OCI-LY7 (cell line): Measurements from ENCODE around the gene FAM24A. TPM values are rescaled to one million over a fixed set of nuclear protein-coding genes. Genes with fewer than 3 reads are reported as not detected.

Experiments used
- BruUV-seq: library from RNA; stranded (reverse); fragments of 400-500 nt; replicated peaks from 2 replicates; lab custom pipeline; 2021; lab: Mats Ljungman, UMichigan
- CTCF ChIA-PET: fragments of 300-600 bp; sonication (Branson Sonifier 250); formaldehyde crosslinking; loops from one replicate; lab custom pipeline; 2022; ENCODE audit warnings: antibody characterized with exemption; ENCODE audit not compliant: unreplicated experiment; lab: Charles Lee
- POLR2A ChIA-PET: fragments of 300-600 bp; sonication (Branson Sonifier 250); formaldehyde crosslinking; loops from one replicate; lab custom pipeline; 2022; ENCODE audit warnings: antibody characterized with exemption; lab: Charles Lee
- DNase-seq: peaks from one replicate; pipeline ENCODE4 v3.0.0-alpha.2; 2015; ENCODE audit warnings: low spot score
- H2AFZ ChIP-seq: fragments of 200-600 bp; sonication (generic), shearing (Covaris generic); 2 replicates; pipeline ENCODE4 v1.6.1; 2014; ENCODE audit warnings: mild to moderate bottlenecking, antibody characterized with exemption, low read length, moderate library complexity
- H3K27ac ChIP-seq: fragments of 200-600 bp; sonication (generic); 2 replicates; pipeline ENCODE4 v1.5.1; 2014; ENCODE audit warnings: mixed run types, low read depth, mild to moderate bottlenecking, moderate library complexity, low read length, inconsistent platforms; ENCODE audit not compliant: poor library complexity, severe bottlenecking
- H3K36me3 ChIP-seq: fragments of 200-600 bp; sonication (generic); 2 replicates; pipeline ENCODE4 v1.6.1; 2014; ENCODE audit warnings: mild to moderate bottlenecking, antibody characterized with exemption, low read length, moderate library complexity, mixed read lengths; ENCODE audit not compliant: insufficient read depth
- H3K4me1 ChIP-seq: fragments of 200-600 bp; sonication (generic); 2 replicates; pipeline ENCODE4 v1.5.1; 2014; ENCODE audit warnings: mild to moderate bottlenecking, low read length; ENCODE audit not compliant: insufficient read depth, poor library complexity, severe bottlenecking
- H3K4me2 ChIP-seq: fragments of 200-600 bp; sonication (generic); 2 replicates; pipeline ENCODE4 v1.6.1; 2014; ENCODE audit warnings: mild to moderate bottlenecking, low read length
- H3K4me3 ChIP-seq: fragments of 200-600 bp; sonication (generic); 2 replicates; pipeline ENCODE4 v1.5.1; 2014; ENCODE audit warnings: mild to moderate bottlenecking, low read depth, low read length; ENCODE audit not compliant: poor library complexity, severe bottlenecking
- H3K79me2 ChIP-seq: fragments of 200-600 bp; sonication (generic); 2 replicates; pipeline ENCODE4 v1.6.1; 2016; ENCODE audit warnings: low read depth, mild to moderate bottlenecking, low read length, moderate library complexity, mixed read lengths; ENCODE audit not compliant: insufficient read depth
- H3K9me2 ChIP-seq: fragments of 200-600 bp; sonication (generic); 2 replicates; pipeline ENCODE4 v1.6.1; 2016; ENCODE audit warnings: mild to moderate bottlenecking, low read length, mixed read lengths; ENCODE audit not compliant: insufficient read depth
- H3K9me3 ChIP-seq: fragments of 200-600 bp; sonication (generic); 2 replicates; pipeline ENCODE4 v1.6.1; 2014; ENCODE audit warnings: mild to moderate bottlenecking, mixed run types, low read length, mixed read lengths
- H4K20me1 ChIP-seq: fragments of 200-600 bp; sonication (generic); 2 replicates; pipeline ENCODE4 v1.6.1; 2014; ENCODE audit warnings: mild to moderate bottlenecking, antibody characterized with exemption, low read length, moderate library complexity, mixed read lengths; ENCODE audit not compliant: insufficient read depth
- CTCF ChIP-seq: fragments of 200-600 bp; sonication (generic); conservative IDR thresholded peaks from 2 replicates; pipeline ENCODE4 v1.5.1; 2014; ENCODE audit warnings: mild to moderate bottlenecking, antibody characterized with exemption, low read length, moderate library complexity, mixed read lengths
- EZH2phosphoT487 ChIP-seq: fragments of 200-600 bp; sonication (generic); IDR thresholded peaks from 2 replicates; pipeline ENCODE4 v1.6.1; 2018; ENCODE audit warnings: low read depth, borderline replicate concordance, mild to moderate bottlenecking, mixed run types, antibody characterized with exemption, low read length, moderate library complexity, mixed read lengths
- intact Hi-C: fragments of 100-400 bp; cut with micrococcal nuclease; formaldehyde crosslinking; loops from one replicate; pipeline ENCODE4 v1.10.0; 2022; ENCODE audit not compliant: unreplicated experiment
- total RNA-seq, 2 experiments: library from RNA; depleted of rRNA in 1 of 2; stranded (reverse); fragments of >200 nt in 1 of 2; shearing (Covaris generic) in 1 of 2; gene quantifications; 2 replicates each; pipeline ENCODE4 v1.2.3, GENCODE V29; 2014 to 2022

The FAM24A gene
- total RNA-seq, 2 experiments from 2014 or later = not detected

- DNase-seq = no peak
- intact Hi-C loops = no loop called here
- Histone ChIP-seq H3K9me3 (no peaks in the 10 kb centered on the region; the same call in 1 of the 2 replicates), H3K79me2 (no peaks in the 10 kb centered on the region), H2AFZ (no peak overlapping the region), H4K20me1 (no peaks in the 10 kb centered on the region), H3K9me2 (no peaks in the 10 kb centered on the region), H3K4me3 (no peak overlapping the region), H3K4me2 (no peak overlapping the region), H3K36me3 (peaks cover 42% of the 10 kb centered on the region), H3K4me1 (no peaks in the 10 kb centered on the region), H3K27ac (no peak overlapping the region)
- CTCF ChIA-PET = no interaction called here
- POLR2A ChIA-PET = no interaction called here
- no TSS peak for BruUV-seq
- TF ChIP-seq EZH2phosphoT487 (no peak), CTCF (no peak)
These were observed 29.6 kb downstream of the FAM24A start for GRCh38 chr10:122939856-122940543.

- Histone ChIP-seq H2AFZ (no peak overlapping the region), H3K36me3 (peaks cover 30% of the 10 kb centered on the region), H3K9me3 (no peaks in the 10 kb centered on the region), H3K27ac (no peak overlapping the region), H3K4me1 (peaks cover 6% of the 10 kb centered on the region), H3K4me3 (no peak overlapping the region), H4K20me1 (no peaks in the 10 kb centered on the region), H3K9me2 (no peaks in the 10 kb centered on the region), H3K4me2 (no peak overlapping the region), H3K79me2 (no peaks in the 10 kb centered on the region)
- ChIA-PET POLR2A (interaction anchor here (1.0 kb wide), 1 partner anchor 9 kb away, joined by 3 read pairs; no protein-coding TSS in a partner anchor), CTCF (no interaction called here)
- intact Hi-C loops = no loop called here
- no peak for DNase-seq
- no TSS peak for BruUV-seq
- TF ChIP-seq EZH2phosphoT487 (no peak), CTCF (no peak)
These were observed 38.9 kb downstream of the FAM24A start for GRCh38 chr10:122949296-122949695.
